HepG2 (cell line): ENCODE results near the gene PPP1R18. TPM values are rescaled to one million over a fixed set of nuclear protein-coding genes. Genes with fewer than 3 reads are reported as not detected.
A peak's percentile ranks its signal among the peaks of the same experiment; 100 is the strongest.

ENCODE experiments used
- AGO2 ChIP-seq: fragments of 200-400 bp; formaldehyde crosslinking; optimal IDR thresholded peaks from 2 replicates; pipeline ENCODE3; 2017; ENCODE audit warnings: mild to moderate bottlenecking, low read depth, low read length, moderate library complexity
- ASH2L ChIP-seq: fragments of 300-600, 200-600 bp; sonication (generic); IDR thresholded peaks from 2 replicates; pipeline ENCODE4 v1.7.0; 2017; ENCODE audit warnings: low read depth, mild to moderate bottlenecking, moderate library complexity, mixed read lengths, low read length; ENCODE audit not compliant: insufficient read length
- BHLHE40 ChIP-seq: IDR thresholded peaks from 2 replicates; pipeline ENCODE4 v1.6.1; 2011; ENCODE audit warnings: low read length, improper control_type of control experiment
- FOXA3 ChIP-seq: IDR thresholded peaks from 2 replicates; pipeline ENCODE4 v1.6.1; 2016; ENCODE audit warnings: missing genetic modification reagents, missing compliant biosample characterization
- HMG20B ChIP-seq: conservative IDR thresholded peaks from 2 replicates; pipeline ENCODE4 v1.6.1; 2016; ENCODE audit warnings: missing genetic modification reagents, missing compliant biosample characterization
- MIER2 ChIP-seq: IDR thresholded peaks from 2 replicates; pipeline ENCODE4 v1.6.1; 2016; ENCODE audit warnings: missing biosample characterization, missing genetic modification reagents
- NAIF1 ChIP-seq: sonication (generic); formaldehyde crosslinking; IDR thresholded peaks from 2 replicates; pipeline ENCODE4 v1.5.0; 2020; ENCODE audit warnings: mild to moderate bottlenecking, missing genetic modification reagents, borderline replicate concordance
- POLR2A ChIP-seq, 2 experiments: IDR thresholded peaks; 2 replicates each; pipeline ENCODE4 v1.6.1; 2011; ENCODE audit warnings: low read depth in 2 of 2, low read length in 2 of 2, mild to moderate bottlenecking in 1 of 2, moderate library complexity in 1 of 2; ENCODE audit not compliant: insufficient read depth in 1 of 2
- RXRB ChIP-seq: IDR thresholded peaks from 2 replicates; pipeline ENCODE4 v1.6.1; 2016; ENCODE audit warnings: borderline replicate concordance, missing genetic modification reagents, missing compliant biosample characterization
- SALL2 ChIP-seq: sonication (generic); formaldehyde crosslinking; IDR thresholded peaks from 2 replicates; pipeline ENCODE4 v1.8.1; 2023; ENCODE audit warnings: mild to moderate bottlenecking, missing genetic modification reagents, inconsistent platforms
- SAP130 ChIP-seq: IDR thresholded peaks from 2 replicates; pipeline ENCODE4 v1.6.1; 2016; ENCODE audit warnings: low read depth
- SRY ChIP-seq: sonication (generic); formaldehyde crosslinking; IDR thresholded peaks from 2 replicates; pipeline ENCODE4 v1.8.0; 2022; ENCODE audit warnings: mild to moderate bottlenecking, missing genetic modification reagents
- ZBTB21 ChIP-seq: sonication (generic); formaldehyde crosslinking; IDR thresholded peaks from 2 replicates; pipeline ENCODE4 v1.4.0; 2020; ENCODE audit warnings: missing genetic modification reagents
- ZNF558 ChIP-seq: sonication (generic); formaldehyde crosslinking; IDR thresholded peaks from 2 replicates; pipeline ENCODE4 v1.9.0; 2022; ENCODE audit warnings: mild to moderate bottlenecking, missing genetic modification reagents, borderline replicate concordance
- ZNF619 ChIP-seq: sonication (generic); formaldehyde crosslinking; IDR thresholded peaks from 2 replicates; pipeline ENCODE4 v1.4.0; 2020; ENCODE audit warnings: mild to moderate bottlenecking, missing genetic modification reagents
- ZNF709 ChIP-seq: sonication (generic); formaldehyde crosslinking; IDR thresholded peaks from 2 replicates; pipeline ENCODE4 v1.5.0; 2020; ENCODE audit warnings: mild to moderate bottlenecking, missing genetic modification reagents
- polyA plus RNA-seq, 8 experiments: library from polyadenylated mRNA; depleted of rRNA in 3 of 8; stranded (reverse) in 7 of 8; unstranded in 1 of 8; fragments of >200 nt; fragmentation: Illumina TruSeq in 4 of 8; extraction: Trizol in 4 of 8; gene quantifications; 2 replicates each; pipeline versions ENCODE4 v1.2.1 to v1.2.3, GENCODE V29; 2011 to 2016; ENCODE audit warnings: low read depth in 4 of 8, missing spikeins in 1 of 8, mixed read lengths in 1 of 8; ENCODE audit not compliant: insufficient read depth in 1 of 8
- total RNA-seq, 5 experiments: library from RNA; depleted of rRNA; stranded (reverse); fragments of >200 nt; fragmentation: Illumina TruSeq; extraction: Trizol; gene quantifications; 2 replicates each; pipeline ENCODE4 v1.2.3, GENCODE V29; 2016; ENCODE audit warnings: low read depth in 1 of 5
- TF ChIP-seq, protein P1 (sequence below): sonication (generic); formaldehyde crosslinking; IDR thresholded peaks from 2 replicates; pipeline ENCODE4 v1.5.1; 2020; ENCODE audit warnings: mild to moderate bottlenecking, missing genetic modification reagents, borderline replicate concordance
- TF ChIP-seq, protein P2 (sequence below): IDR thresholded peaks from 2 replicates; pipeline ENCODE4 v1.6.1; 2016; ENCODE audit warnings: low read depth
- TF ChIP-seq, protein P3 (sequence below): sonication (generic); formaldehyde crosslinking; IDR thresholded peaks from 2 replicates; pipeline ENCODE4 v1.8.0; 2022; ENCODE audit warnings: missing genetic modification reagents, mild to moderate bottlenecking, moderate library complexity, borderline replicate concordance

Gene PPP1R18
- total and polyA plus RNA-seq, 2 of the 13 experiments (the other 11 are each of a cell fraction or from before 2014, with no cell fraction given): 4.9 to 9.2 TPM

DNA sequence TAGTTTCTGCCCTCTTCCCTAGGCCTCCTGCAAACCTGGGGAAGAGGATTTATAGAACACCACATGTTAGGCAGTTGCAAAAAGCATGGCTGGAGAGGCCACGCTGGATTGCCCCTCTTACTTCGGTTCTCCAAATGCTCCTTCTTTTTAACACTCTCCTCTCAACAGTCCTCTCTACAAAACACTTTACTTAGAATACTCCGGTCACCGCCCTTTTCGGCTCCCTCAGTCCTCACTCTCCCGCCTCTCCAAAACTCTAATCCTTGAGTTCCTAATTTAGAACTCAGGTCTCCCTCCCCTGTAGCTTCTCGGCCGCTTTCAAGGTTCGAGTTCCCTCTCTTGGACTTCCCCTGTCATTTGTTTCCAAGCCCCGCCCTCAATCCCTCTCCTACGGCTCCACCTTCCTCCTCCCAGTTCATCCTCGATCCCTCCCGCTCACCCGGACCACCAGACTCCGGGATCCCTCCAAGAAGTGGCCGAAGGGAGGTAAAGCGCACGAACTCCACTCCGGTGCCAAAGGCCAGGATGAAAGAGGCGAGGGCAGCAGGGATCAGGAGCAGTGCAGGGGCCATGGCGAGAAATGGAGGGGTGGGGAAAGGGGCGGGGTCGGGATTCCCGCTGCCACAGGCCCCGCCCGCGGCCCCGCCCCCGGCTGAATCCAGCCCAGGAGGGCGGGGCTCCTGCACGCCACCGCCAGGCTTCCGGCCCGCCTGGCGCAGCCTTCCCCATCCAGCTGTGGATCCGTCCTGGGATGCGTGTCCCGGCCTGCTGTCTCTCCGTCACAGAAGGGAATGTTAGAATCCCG is 4.2 kb upstream of the PPP1R18 start, which contains the start of gene NRM (continued):
- TF ChIP-seq, protein P1, sequence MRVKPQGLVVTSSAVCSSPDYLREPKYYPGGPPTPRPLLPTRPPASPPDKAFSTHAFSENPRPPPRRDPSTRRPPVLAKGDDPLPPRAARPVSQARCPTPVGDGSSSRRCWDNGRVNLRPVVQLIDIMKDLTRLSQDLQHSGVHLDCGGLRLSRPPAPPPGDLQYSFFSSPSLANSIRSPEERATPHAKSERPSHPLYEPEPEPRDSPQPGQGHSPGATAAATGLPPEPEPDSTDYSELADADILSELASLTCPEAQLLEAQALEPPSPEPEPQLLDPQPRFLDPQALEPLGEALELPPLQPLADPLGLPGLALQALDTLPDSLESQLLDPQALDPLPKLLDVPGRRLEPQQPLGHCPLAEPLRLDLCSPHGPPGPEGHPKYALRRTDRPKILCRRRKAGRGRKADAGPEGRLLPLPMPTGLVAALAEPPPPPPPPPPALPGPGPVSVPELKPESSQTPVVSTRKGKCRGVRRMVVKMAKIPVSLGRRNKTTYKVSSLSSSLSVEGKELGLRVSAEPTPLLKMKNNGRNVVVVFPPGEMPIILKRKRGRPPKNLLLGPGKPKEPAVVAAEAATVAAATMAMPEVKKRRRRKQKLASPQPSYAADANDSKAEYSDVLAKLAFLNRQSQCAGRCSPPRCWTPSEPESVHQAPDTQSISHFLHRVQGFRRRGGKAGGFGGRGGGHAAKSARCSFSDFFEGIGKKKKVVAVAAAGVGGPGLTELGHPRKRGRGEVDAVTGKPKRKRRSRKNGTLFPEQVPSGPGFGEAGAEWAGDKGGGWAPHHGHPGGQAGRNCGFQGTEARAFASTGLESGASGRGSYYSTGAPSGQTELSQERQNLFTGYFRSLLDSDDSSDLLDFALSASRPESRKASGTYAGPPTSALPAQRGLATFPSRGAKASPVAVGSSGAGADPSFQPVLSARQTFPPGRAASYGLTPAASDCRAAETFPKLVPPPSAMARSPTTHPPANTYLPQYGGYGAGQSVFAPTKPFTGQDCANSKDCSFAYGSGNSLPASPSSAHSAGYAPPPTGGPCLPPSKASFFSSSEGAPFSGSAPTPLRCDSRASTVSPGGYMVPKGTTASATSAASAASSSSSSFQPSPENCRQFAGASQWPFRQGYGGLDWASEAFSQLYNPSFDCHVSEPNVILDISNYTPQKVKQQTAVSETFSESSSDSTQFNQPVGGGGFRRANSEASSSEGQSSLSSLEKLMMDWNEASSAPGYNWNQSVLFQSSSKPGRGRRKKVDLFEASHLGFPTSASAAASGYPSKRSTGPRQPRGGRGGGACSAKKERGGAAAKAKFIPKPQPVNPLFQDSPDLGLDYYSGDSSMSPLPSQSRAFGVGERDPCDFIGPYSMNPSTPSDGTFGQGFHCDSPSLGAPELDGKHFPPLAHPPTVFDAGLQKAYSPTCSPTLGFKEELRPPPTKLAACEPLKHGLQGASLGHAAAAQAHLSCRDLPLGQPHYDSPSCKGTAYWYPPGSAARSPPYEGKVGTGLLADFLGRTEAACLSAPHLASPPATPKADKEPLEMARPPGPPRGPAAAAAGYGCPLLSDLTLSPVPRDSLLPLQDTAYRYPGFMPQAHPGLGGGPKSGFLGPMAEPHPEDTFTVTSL: 0 out of 2 replicates have a peak, but pooled peaks have one; percentile 15
- TF ChIP-seq SALL2 (CRISPR knock-in tag): 0 out of 2 replicates have a peak, but pooled peaks have one; percentile 38
- TF ChIP-seq ASH2L: peak; percentile 58
- peak; percentile 64 for TF ChIP-seq MIER2
- TF ChIP-seq ZNF619 (CRISPR knock-in tag): no peak
- TF ChIP-seq AGO2: peak; percentile 23
- TF ChIP-seq RXRB (CRISPR knock-in tag): peak; percentile 11; the same call in 1 of the 2 replicates
- no peak for TF ChIP-seq ZNF558 (CRISPR knock-in tag)
- peak; percentile 5; the same call in 1 of the 2 replicates for TF ChIP-seq FOXA3
- TF ChIP-seq POLR2A (IDR thresholded peaks at IDR 0.05; ENCODE audit: insufficient read depth in 1 of 2, low read depth in 2 of 2, low read length in 2 of 2): peak; percentile 65 to 86
- no peak for TF ChIP-seq SRY
- TF ChIP-seq BHLHE40: peak; percentile 41; the same call in 1 of the 2 replicates
- TF ChIP-seq, protein P2, sequence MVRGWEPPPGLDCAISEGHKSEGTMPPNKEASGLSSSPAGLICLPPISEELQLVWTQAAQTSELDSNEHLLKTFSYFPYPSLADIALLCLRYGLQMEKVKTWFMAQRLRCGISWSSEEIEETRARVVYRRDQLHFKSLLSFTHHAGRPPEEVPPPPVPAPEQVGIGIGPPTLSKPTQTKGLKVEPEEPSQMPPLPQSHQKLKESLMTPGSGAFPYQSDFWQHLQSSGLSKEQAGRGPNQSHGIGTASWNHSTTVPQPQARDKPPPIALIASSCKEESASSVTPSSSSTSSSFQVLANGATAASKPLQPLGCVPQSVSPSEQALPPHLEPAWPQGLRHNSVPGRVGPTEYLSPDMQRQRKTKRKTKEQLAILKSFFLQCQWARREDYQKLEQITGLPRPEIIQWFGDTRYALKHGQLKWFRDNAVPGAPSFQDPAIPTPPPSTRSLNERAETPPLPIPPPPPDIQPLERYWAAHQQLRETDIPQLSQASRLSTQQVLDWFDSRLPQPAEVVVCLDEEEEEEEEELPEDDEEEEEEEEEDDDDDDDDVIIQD (CRISPR knock-in tag): no peak
- peak; percentile 17; the same call in 1 of the 2 replicates for TF ChIP-seq HMG20B
- TF ChIP-seq NAIF1 (CRISPR knock-in tag): no peak
- TF ChIP-seq SAP130 (CRISPR knock-in tag): peak; percentile 90
- TF ChIP-seq, protein P3, sequence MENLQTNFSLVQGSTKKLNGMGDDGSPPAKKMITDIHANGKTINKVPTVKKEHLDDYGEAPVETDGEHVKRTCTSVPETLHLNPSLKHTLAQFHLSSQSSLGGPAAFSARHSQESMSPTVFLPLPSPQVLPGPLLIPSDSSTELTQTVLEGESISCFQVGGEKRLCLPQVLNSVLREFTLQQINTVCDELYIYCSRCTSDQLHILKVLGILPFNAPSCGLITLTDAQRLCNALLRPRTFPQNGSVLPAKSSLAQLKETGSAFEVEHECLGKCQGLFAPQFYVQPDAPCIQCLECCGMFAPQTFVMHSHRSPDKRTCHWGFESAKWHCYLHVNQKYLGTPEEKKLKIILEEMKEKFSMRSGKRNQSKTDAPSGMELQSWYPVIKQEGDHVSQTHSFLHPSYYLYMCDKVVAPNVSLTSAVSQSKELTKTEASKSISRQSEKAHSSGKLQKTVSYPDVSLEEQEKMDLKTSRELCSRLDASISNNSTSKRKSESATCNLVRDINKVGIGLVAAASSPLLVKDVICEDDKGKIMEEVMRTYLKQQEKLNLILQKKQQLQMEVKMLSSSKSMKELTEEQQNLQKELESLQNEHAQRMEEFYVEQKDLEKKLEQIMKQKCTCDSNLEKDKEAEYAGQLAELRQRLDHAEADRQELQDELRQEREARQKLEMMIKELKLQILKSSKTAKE: peak; percentile 23; the same call in 1 of the 2 replicates
- no peak for TF ChIP-seq ZBTB21 (CRISPR knock-in tag)
- peak; percentile 61; the same call in 1 of the 2 replicates for TF ChIP-seq ZNF709 (CRISPR knock-in tag)
